K562 (cell line): ENCODE data around the gene CRADD. TPM values are rescaled to one million over a fixed set of nuclear protein-coding genes. Genes with fewer than 3 reads are reported as not detected.
A peak's percentile ranks its signal among the peaks of the same experiment; 100 is the strongest.

ENCODE experiments used
- ATAC-seq: fragments of 200-7000 bp; cut with Tn5 transposase; 3 replicates; pipeline ENCODE4 v1.9.1; 2020; ENCODE audit warnings: moderate library complexity
- BruUV-seq: library from RNA; stranded (reverse); fragments of 400-500 nt; replicated peaks from 2 replicates; lab custom pipeline; 2021; lab: Mats Ljungman, UMichigan
- CTCF ChIA-PET: fragments of 300-600 bp; formaldehyde crosslinking; extraction: SDS; loops from one replicate; lab custom pipeline; 2021; ENCODE audit warnings: low intra/inter-chr PET ratio; lab: Yijun Ruan, JAX
- POLR2A ChIA-PET: fragments of 300-600, 350-650 bp; sonication (Branson Sonifier 250); formaldehyde crosslinking; extraction: SDS; loops from one replicate; lab custom pipeline; 2021; ENCODE audit warnings: antibody characterized with exemption, inconsistent platforms; lab: Yijun Ruan, JAX
- DNase-seq, 4 experiments: peaks; one replicate each; pipeline versions ENCODE4 v3.0.0 to v3.0.0-alpha.2; 2011 to 2018; ENCODE audit warnings: low spot score in 3 of 4, mixed read lengths in 3 of 4; ENCODE audit errors: extremely low read depth in 1 of 4
- FAIRE-seq: peaks from 2 replicates; lab custom pipeline; 2011; peaks lifted over from hg19 to GRCh38; lab: Jason Lieb, UNC
- H2AFZ ChIP-seq: 2 replicates; pipeline ENCODE4 v1.6.0; 2011; ENCODE audit warnings: low read depth, low read length, control low read depth, inconsistent platforms
- H3K27ac ChIP-seq: fragments of 200-600 bp; 3 replicates; pipeline ENCODE4 v1.8.0; 2011; ENCODE audit warnings: low read depth, mild to moderate bottlenecking, control low read depth, inconsistent platforms, low read length, moderate library complexity, mixed read lengths; ENCODE audit errors: extremely low read depth
- H3K27me3 ChIP-seq, 2 experiments: fragments of 300-600 bp in 1 of 2; 2 replicates in 1 of 2; 3 replicates in 1 of 2; pipeline versions ENCODE4 v1.6.0 to v1.8.0; 2011; ENCODE audit warnings: inconsistent platforms in 2 of 2, low read length in 2 of 2, mild to moderate bottlenecking in 1 of 2, mixed read lengths in 1 of 2, moderate library complexity in 1 of 2; ENCODE audit not compliant: control insufficient read depth in 2 of 2, insufficient read depth in 2 of 2
- H3K36me3 ChIP-seq: fragments of 300-600 bp; 3 replicates; pipeline ENCODE4 v1.8.0; 2011; ENCODE audit warnings: mild to moderate bottlenecking, low read length, inconsistent platforms; ENCODE audit not compliant: control insufficient read depth, insufficient read depth
- H3K4me1 ChIP-seq, 2 experiments: fragments of 200-600 bp in 1 of 2; replicated peaks in 1 of 2; 2 replicates in 1 of 2; 3 replicates in 1 of 2; pipeline versions ENCODE4 v1.5.1 to v1.8.0; 2011; ENCODE audit warnings: inconsistent platforms in 2 of 2, low read length in 2 of 2, mild to moderate bottlenecking in 1 of 2, mixed read lengths in 1 of 2, moderate library complexity in 1 of 2; ENCODE audit not compliant: control insufficient read depth in 2 of 2, insufficient read depth in 2 of 2
- H3K4me2 ChIP-seq: 2 replicates; pipeline ENCODE4 v1.6.1; 2011; ENCODE audit warnings: low read length, control low read depth, inconsistent platforms, mixed read lengths; ENCODE audit not compliant: insufficient read depth
- H3K4me3 ChIP-seq: fragments of 200-600 bp; sonication (generic), shearing (Covaris generic); 2 replicates; pipeline ENCODE4 v1.5.1; 2016; ENCODE audit warnings: control low read depth, inconsistent platforms
- H3K79me2 ChIP-seq: fragments of 200-600 bp; 3 replicates; pipeline ENCODE4 v1.8.0; 2011; ENCODE audit warnings: low read length, inconsistent platforms; ENCODE audit not compliant: control insufficient read depth, insufficient read depth
- H3K9ac ChIP-seq, 2 experiments: 2 replicates each; pipeline versions ENCODE4 v1.6.0 to v1.6.1; 2011; ENCODE audit warnings: low read depth in 2 of 2, low read length in 2 of 2, control low read depth in 1 of 2, inconsistent platforms in 1 of 2, mild to moderate bottlenecking in 1 of 2, mixed read lengths in 1 of 2; ENCODE audit not compliant: insufficient read depth in 1 of 2
- H3K9me1 ChIP-seq: one replicate; pipeline ENCODE4 v1.6.0; 2011; ENCODE audit warnings: inconsistent platforms, mild to moderate bottlenecking, low read length, moderate library complexity; ENCODE audit not compliant: control insufficient read depth, insufficient read depth
- H3K9me3 ChIP-seq: replicated peaks from 2 replicates; pipeline ENCODE4 v1.5.1; 2011; ENCODE audit warnings: low read depth, low read length, inconsistent platforms; ENCODE audit not compliant: control insufficient read depth, insufficient read depth
- H4K20me1 ChIP-seq: replicated peaks from 2 replicates; pipeline ENCODE4 v1.6.1; 2011; ENCODE audit warnings: low read length, inconsistent platforms, mixed read lengths; ENCODE audit not compliant: control insufficient read depth, insufficient read depth
- CTBP1 ChIP-seq: fragments of 450-650 bp; IDR thresholded peaks from 2 replicates; pipeline ENCODE4 v1.6.1; 2016; ENCODE audit warnings: borderline replicate concordance
- CXXC5 ChIP-seq: fragments of 250-450 bp; sonication (Bioruptor Pico); IDR thresholded peaks from 2 replicates; pipeline ENCODE4 v1.8.0; 2022; ENCODE audit warnings: inconsistent platforms, mild to moderate bottlenecking, moderate library complexity
- DDX20 ChIP-seq: fragments of 450-650 bp; IDR thresholded peaks from 2 replicates; pipeline ENCODE4 v1.6.1; 2016; ENCODE audit warnings: missing genetic modification characterization, low read depth, mild to moderate bottlenecking, missing compliant biosample characterization, moderate library complexity
- DPF2 ChIP-seq: fragments of 450-650 bp; IDR thresholded peaks from 2 replicates; pipeline ENCODE4 v1.6.1; 2016
- EP400 ChIP-seq: fragments of 450-650 bp; IDR thresholded peaks from 2 replicates; pipeline ENCODE4 v1.6.1; 2017; ENCODE audit warnings: antibody characterized with exemption, mild to moderate bottlenecking, moderate library complexity
- KDM2B ChIP-seq: fragments of 250-450 bp; sonication (Bioruptor Pico); IDR thresholded peaks from 2 replicates; pipeline ENCODE4 v1.8.0; 2021; ENCODE audit warnings: mild to moderate bottlenecking, moderate library complexity
- MTA3 ChIP-seq: fragments of 450-650 bp; formaldehyde crosslinking; IDR thresholded peaks from 2 replicates; pipeline ENCODE4 v1.6.1; 2017; ENCODE audit warnings: mild to moderate bottlenecking, borderline replicate concordance
- MYBL2 ChIP-seq, 2 experiments: fragments of 450-650 bp in 1 of 2; sonication (generic) in 1 of 2; formaldehyde crosslinking in 1 of 2; IDR thresholded peaks; 2 replicates each; pipeline versions ENCODE4 v1.6.1 to v1.8.1; 2017 to 2022; ENCODE audit warnings: borderline replicate concordance in 1 of 2, inconsistent platforms in 1 of 2, low read depth in 1 of 2, mild to moderate bottlenecking in 1 of 2, missing genetic modification reagents in 1 of 2, moderate library complexity in 1 of 2
- MYC ChIP-seq, 2 experiments: fragments of 250-450 bp in 1 of 2; sonication (Bioruptor Pico) in 1 of 2; IDR thresholded peaks; 2 replicates each; pipeline versions ENCODE4 v1.5.1 to v1.6.1; 2012 to 2021; ENCODE audit warnings: low read depth in 2 of 2, borderline replicate concordance in 1 of 2, improper control_type of control experiment in 1 of 2, low read length in 1 of 2, mild to moderate bottlenecking in 1 of 2, moderate library complexity in 1 of 2
- NFIC ChIP-seq: fragments of 450-650 bp; IDR thresholded peaks from 2 replicates; pipeline ENCODE4 v1.6.1; 2017; ENCODE audit warnings: mild to moderate bottlenecking, inconsistent platforms
- SREBF1 ChIP-seq: fragments of 150-350 bp; IDR thresholded peaks from 2 replicates; pipeline ENCODE4 v1.6.1; 2014; ENCODE audit warnings: antibody characterized with exemption, low read depth, low read length, borderline replicate concordance
- ZNF444 ChIP-seq: fragments of 250-450 bp; sonication (Bioruptor Pico); IDR thresholded peaks from 2 replicates; pipeline ENCODE4 v1.4.0; 2020; ENCODE audit warnings: mild to moderate bottlenecking, moderate library complexity
- WGBS: fragments of 100-300 bp; shearing (Covaris generic); methylation state at CpG from one replicate; pipeline ENCODE4 v1.1.6; 2016; ENCODE audit warnings: low coverage, mixed read lengths; ENCODE audit not compliant: insufficient coverage; ENCODE audit errors: missing lambda C conversion rate; 5-methylcytosine and 5-hydroxymethylcytosine counted together
- in situ Hi-C: fragments of 300-500 bp; cut with MboI; formaldehyde crosslinking; loops from 4 replicates; pipeline ENCODE4 v1.15.0; 2018; ENCODE audit warnings: inconsistent platforms, mixed read lengths
- intact Hi-C: fragments of 100-400 bp; cut with micrococcal nuclease; formaldehyde crosslinking; loops from 2 replicates; pipeline ENCODE4 v1.14.2; 2022
- polyA plus RNA-seq, 8 experiments: library from polyadenylated mRNA; depleted of rRNA in 4 of 8; stranded (reverse) in 5 of 8; unstranded in 3 of 8; fragments of >200 nt; fragmentation: Nextera tagmentation in 2 of 8; fragmentation: Illumina TruSeq in 1 of 8; extraction: Ambion mirVana in 2 of 8; extraction: Trizol in 1 of 8; gene quantifications; 2 replicates each; pipeline versions ENCODE4 v1.2.1 to v1.2.3, GENCODE V29; 2011 to 2014; ENCODE audit warnings: inconsistent platforms in 1 of 8, missing spikeins in 1 of 8
- total RNA-seq, 7 experiments: library from RNA; depleted of rRNA in 6 of 7; stranded (reverse); fragments of >200 nt in 6 of 7; fragmentation: Illumina TruSeq in 2 of 7; extraction: Trizol in 2 of 7; gene quantifications; 2 replicates each; pipeline versions ENCODE4 v1.2.1 to v1.2.3, GENCODE V29; 2011 to 2021; ENCODE audit warnings: low replicate concordance in 1 of 7
- TF ChIP-seq, protein P1 (sequence below): fragments of 450-650 bp; IDR thresholded peaks from 2 replicates; pipeline ENCODE4 v1.6.1; 2016; ENCODE audit warnings: borderline replicate concordance
- TF ChIP-seq, protein P2 (sequence below): sonication (generic); formaldehyde crosslinking; IDR thresholded peaks from 2 replicates; pipeline ENCODE4 v1.8.1; 2023; ENCODE audit warnings: mild to moderate bottlenecking, missing genetic modification reagents, moderate library complexity
- TF ChIP-seq, protein P3 (sequence below): fragments of 250-450 bp; sonication (Bioruptor Pico); IDR thresholded peaks from 2 replicates; pipeline ENCODE4 v1.4.0; 2020

CRADD gene
- total and polyA plus RNA-seq, 9 of the 15 experiments (the other 6 are each of a cell fraction or from before 2014, with no cell fraction given) = 20.5 to 41.1 (median 25.9) TPM

- no peak for TF ChIP-seq SREBF1
Observed at GRCh38 chr12:93802293-93802692, 125.1 kb downstream of the CRADD start (continued).

DNA sequence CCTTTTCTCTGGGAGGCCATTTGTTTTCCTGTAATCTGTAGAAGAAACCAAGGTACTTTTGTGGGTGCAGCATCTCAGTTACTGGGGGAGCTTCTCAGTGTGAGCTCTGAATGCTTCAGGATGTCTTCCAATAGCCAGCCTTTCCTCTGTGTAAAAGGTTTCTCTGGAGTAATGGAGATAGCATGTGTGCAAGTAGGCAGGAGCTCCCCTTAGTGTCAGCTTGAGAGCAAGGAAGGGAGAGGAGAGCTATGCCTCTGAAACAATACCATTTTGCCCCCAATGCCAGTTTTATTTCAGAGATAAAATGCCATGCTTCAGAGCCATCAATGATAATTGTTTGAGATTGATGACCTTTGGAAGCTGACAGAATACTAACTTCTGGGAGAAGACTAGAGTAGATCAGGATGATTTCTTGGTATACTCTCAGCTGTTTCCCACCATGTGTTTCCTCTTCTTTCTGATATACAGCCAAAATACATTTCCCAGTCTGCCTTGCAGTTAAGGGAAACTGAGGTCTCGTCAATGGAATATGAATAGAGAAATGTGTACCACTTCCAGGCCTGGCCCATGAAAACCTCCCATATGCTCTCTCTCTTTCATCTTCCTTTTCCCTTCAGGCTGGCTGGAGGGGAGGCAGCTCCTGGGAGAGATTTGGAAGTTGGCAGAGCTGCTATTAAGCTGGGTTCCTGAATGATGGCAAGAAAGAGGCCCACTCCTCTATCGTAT lies 125.7 kb downstream of the CRADD start:
- no peak overlapping the region for H3K9ac ChIP-seq
- no peak overlapping the region for H2AFZ ChIP-seq
- H3K27me3 ChIP-seq = no peaks in the 10 kb centered on the region
- 0 out of 3 replicates have a peak, but pooled peaks cover 3% of the 10 kb centered on the region for H3K36me3 ChIP-seq
- no peak overlapping the region for H3K4me3 ChIP-seq
- in situ Hi-C loops (no loop called here), intact Hi-C loops (loop anchor here (1.0 kb wide), 1 partner anchor 36 kb away; no protein-coding TSS in a partner anchor)
- DNase-seq = peak in 1 of 4 experiments; percentile 20
- H3K27ac ChIP-seq = no peak overlapping the region
- WGBS = 50% methylated on average over 2 of the region's 2 CpGs
- no TSS peak for BruUV-seq
- no peaks in the 10 kb centered on the region for H3K79me2 ChIP-seq
- POLR2A ChIA-PET = interaction anchor here (1.1 to 1.7 kb wide), 3 partner anchors 11 to 23 kb away, joined by 3 to 6 read pairs (median 4); no protein-coding TSS in a partner anchor
- no peaks in the 10 kb centered on the region for H4K20me1 ChIP-seq
- CTCF ChIA-PET = interaction anchor here (0.5 to 0.6 kb wide), 2 partner anchors 375 to 705 kb away, joined by 3 to 6 read pairs; no protein-coding TSS in a partner anchor
- ATAC-seq = peak; percentile 75
- peaks cover 8 to 29% of the 10 kb centered on the region in 2 experiments; a peak in 4 of 5 replicates for H3K4me1 ChIP-seq
- peaks cover 7% of the 10 kb centered on the region for H3K9me1 ChIP-seq
- FAIRE-seq = no peak
- no peak overlapping the region for H3K4me2 ChIP-seq
- H3K9me3 ChIP-seq = no peaks in the 10 kb centered on the region
- no peak for TF ChIP-seq ZNF444 (CRISPR knock-in tag)
- peak; percentile 1; the same call in 1 of the 2 replicates for TF ChIP-seq CTBP1
- TF ChIP-seq MTA3 = no peak
- TF ChIP-seq KDM2B (CRISPR knock-in tag) = no peak
- TF ChIP-seq EP400 = no peak
- TF ChIP-seq, protein P1, sequence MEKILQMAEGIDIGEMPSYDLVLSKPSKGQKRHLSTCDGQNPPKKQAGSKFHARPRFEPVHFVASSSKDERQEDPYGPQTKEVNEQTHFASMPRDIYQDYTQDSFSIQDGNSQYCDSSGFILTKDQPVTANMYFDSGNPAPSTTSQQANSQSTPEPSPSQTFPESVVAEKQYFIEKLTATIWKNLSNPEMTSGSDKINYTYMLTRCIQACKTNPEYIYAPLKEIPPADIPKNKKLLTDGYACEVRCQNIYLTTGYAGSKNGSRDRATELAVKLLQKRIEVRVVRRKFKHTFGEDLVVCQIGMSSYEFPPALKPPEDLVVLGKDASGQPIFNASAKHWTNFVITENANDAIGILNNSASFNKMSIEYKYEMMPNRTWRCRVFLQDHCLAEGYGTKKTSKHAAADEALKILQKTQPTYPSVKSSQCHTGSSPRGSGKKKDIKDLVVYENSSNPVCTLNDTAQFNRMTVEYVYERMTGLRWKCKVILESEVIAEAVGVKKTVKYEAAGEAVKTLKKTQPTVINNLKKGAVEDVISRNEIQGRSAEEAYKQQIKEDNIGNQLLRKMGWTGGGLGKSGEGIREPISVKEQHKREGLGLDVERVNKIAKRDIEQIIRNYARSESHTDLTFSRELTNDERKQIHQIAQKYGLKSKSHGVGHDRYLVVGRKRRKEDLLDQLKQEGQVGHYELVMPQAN = no peak
- TF ChIP-seq MYC (IDR thresholded peaks at IDR 0.05; ENCODE audit: low read depth, low read length) = no peak
- no peak for TF ChIP-seq MYC (CRISPR knock-in tag; IDR thresholded peaks at IDR 0.05; ENCODE audit: borderline replicate concordance, low read depth)
- TF ChIP-seq, protein P2, sequence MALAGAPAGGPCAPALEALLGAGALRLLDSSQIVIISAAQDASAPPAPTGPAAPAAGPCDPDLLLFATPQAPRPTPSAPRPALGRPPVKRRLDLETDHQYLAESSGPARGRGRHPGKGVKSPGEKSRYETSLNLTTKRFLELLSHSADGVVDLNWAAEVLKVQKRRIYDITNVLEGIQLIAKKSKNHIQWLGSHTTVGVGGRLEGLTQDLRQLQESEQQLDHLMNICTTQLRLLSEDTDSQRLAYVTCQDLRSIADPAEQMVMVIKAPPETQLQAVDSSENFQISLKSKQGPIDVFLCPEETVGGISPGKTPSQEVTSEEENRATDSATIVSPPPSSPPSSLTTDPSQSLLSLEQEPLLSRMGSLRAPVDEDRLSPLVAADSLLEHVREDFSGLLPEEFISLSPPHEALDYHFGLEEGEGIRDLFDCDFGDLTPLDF = no peak
- no peak for TF ChIP-seq NFIC
- no peak for TF ChIP-seq DDX20 (tag)
- TF ChIP-seq DPF2 = no peak
- TF ChIP-seq, protein P3, sequence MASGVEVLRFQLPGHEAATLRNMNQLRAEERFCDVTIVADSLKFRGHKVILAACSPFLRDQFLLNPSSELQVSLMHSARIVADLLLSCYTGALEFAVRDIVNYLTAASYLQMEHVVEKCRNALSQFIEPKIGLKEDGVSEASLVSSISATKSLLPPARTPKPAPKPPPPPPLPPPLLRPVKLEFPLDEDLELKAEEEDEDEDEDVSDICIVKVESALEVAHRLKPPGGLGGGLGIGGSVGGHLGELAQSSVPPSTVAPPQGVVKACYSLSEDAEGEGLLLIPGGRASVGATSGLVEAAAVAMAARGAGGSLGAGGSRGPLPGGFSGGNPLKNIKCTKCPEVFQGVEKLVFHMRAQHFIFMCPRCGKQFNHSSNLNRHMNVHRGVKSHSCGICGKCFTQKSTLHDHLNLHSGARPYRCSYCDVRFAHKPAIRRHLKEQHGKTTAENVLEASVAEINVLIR (CRISPR knock-in tag) = no peak
- TF ChIP-seq CXXC5 (CRISPR knock-in tag) = no peak
- no peak for TF ChIP-seq MYBL2 (IDR thresholded peaks at IDR 0.05; ENCODE audit: low read depth)
- no peak for TF ChIP-seq MYBL2 (CRISPR knock-in tag; IDR thresholded peaks at IDR 0.05; ENCODE audit: borderline replicate concordance)
